WI38 (cell line): ENCODE data around the gene TUBAL3.

Experiments used
- H3K4me3 ChIP-seq: 2 replicates; pipeline ENCODE4 v1.5.1; 2011; ENCODE audit warnings: low read depth, mild to moderate bottlenecking, control low read depth, low read length
- CTCF ChIP-seq: IDR thresholded peaks from 2 replicates; pipeline ENCODE4 v1.5.1; 2012; ENCODE audit warnings: low read depth, mild to moderate bottlenecking, control low read depth, low read length

The TUBAL3 gene

GRCh38 chr10:5447611-5448071, 43.0 kb upstream of the TUBAL3 start:
- peak overlapping the region; percentile 58 for H3K4me3 ChIP-seq
- no peak for TF ChIP-seq CTCF

- no peak for TF ChIP-seq CTCF
Observed at GRCh38 chr10:5447056-5447455, 42.4 kb upstream of the TUBAL3 start.

GRCh38 chr10:5446390-5446926, 41.8 kb upstream of the TUBAL3 start:
- no peak for TF ChIP-seq CTCF
- H3K4me3 ChIP-seq, result peak overlapping the region; percentile 58

More at GRCh38 chr10:5447056-5447455, 42.4 kb upstream of the TUBAL3 start:
- H3K4me3 ChIP-seq, result peak overlapping the region; percentile 58

GRCh38 chr10:5445006-5445405, 40.4 kb upstream of the TUBAL3 start:
- no peak overlapping the region for H3K4me3 ChIP-seq
- TF ChIP-seq CTCF, result no peak

- TF ChIP-seq CTCF, result no peak
- H3K4me3 ChIP-seq, result no peak overlapping the region
Observed at GRCh38 chr10:5443429-5443828, 38.8 kb upstream of the TUBAL3 start.

GRCh38 chr10:5442990-5443370, 38.4 kb upstream of the TUBAL3 start:
- H3K4me3 ChIP-seq, result no peak overlapping the region

More at GRCh38 chr10:5442990-5443370, 38.4 kb upstream of the TUBAL3 start:
- no peak for TF ChIP-seq CTCF
